ENCODE measurements around the gene CALML5.

Gene CALML5

DNA sequence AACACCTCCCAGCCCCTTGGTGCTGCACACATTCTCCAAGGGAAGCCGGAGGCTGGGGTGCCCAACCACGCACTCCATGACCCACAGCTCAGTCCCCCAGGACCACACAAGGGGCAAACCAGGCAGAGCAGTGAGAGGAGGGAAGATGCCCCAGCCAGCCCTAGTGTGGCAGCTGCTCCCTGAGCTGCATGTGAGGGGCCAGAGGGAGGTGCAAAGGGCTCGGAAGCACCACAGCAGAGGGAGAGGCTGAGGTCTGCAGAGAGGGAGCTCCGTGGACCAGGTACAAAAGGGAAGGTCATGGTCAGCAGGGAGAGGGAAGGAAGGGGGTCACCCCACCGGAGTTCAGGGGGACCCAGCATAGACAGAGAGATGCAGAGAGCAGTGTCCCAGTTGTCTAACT is 1.5 kb upstream of the CALML5 start:
- DNase-seq (ENCODE audit: low spot score): no peak

DNA sequence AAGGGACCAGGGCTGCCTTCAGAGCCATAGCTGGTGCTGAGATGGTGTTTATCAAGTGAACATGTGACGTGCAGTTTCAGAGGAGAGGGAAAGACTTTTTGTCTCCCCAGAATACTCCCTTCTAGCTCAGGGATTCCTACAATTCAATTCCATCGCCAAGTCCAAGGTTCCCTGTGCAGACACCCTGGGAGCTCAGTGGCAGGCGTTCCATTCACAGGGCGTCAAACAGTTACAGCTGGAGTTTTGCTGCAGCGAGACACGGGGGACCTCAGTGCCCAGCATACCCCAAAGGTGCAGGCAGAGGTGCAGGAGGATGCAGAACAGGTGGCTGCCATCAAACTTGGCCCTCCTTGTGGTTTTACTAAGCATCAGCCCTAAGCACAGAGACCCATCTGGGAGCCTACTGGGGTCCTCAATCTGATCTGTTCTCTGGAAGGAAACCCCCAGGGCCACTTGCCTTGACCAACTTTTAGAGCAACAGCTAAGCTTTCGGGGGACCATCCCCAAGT is 846 bp upstream of the CALML5 start:
- no peak for DNase-seq (ENCODE audit: low spot score)

DNA sequence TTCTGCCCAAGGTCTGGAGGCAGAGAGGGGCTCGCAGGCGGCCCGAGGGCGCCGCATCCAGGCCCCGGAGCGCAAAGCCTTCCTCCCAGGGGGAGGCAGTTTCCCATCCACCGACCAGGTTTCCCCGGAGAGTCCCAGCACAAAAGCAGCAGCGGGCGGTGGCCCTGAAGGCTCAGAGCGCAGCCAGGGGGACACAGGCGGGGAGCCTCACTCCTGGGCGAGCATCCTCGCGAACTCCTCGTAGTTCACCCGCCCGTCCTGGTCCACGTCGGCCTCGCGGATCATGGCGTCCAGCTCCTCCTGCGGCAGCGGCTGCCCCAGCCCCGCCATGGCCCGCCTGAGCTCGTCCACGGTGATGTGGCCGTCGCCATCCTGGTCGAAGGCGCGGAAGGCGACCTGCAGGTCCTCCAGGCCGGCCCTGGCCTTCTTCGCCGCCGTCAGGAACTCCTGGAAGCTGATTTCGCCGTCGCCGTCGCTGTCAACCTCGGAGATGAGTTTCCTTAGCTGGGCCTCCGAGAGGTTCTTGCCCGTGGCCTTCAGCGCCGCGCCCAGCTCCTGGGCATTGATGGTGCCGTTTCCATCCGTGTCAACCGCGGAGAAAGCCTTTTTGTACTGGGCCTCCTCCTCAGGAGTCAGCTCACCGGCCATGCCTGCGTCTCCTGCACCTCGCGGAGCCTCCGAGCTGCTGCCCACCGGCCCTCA is 428 bp downstream of the CALML5 start:
- no peak for DNase-seq (ENCODE audit: low spot score)

DNA sequence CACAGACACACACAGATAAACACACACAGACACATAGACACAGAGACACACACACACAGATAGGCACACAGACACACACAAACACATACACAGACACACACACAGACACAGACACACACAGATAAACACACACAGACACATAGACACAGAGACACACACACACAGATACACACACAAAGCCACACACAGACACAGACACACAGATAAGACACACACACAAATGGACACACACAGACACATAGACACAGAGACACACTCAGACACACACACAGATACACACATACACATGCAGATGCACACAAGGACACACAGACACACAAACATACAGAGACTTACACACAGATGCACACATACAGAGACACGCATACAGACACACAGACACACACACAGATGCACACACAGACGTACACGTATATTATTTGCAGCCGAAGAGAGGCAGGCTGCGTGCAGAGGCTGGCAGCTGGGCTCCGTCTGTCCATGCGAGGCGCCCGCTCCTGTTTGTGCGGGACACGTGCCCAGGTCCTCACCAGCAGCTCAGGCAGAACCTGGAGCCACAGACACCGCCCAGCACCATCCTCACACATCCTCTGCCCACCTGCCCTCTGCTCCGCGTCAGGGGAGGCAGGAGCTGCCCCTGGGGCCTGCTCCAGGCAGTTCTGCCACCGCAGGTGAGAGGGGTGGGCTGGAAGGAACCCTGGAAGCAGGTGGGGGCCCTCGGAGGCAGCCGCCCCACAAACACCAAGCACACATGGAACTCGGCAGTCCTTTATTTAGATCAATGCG is 1.2 kb downstream of the CALML5 start:
- DNase-seq (ENCODE audit: low spot score): no peak

DNA sequence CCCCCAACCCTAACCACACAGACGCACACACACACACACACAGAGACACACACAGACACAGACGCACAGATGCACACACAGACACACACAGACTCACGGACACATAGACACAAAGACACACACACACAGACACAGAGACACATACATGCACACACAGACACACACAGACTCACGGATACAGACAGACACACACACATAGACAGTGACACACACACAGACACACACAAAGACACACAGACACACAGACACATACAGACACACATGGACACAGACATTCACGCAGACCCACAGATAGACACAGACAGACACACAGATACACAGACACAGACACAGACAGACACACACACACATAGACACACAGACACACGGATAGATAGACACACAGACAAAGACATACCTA is 2.1 kb downstream of the CALML5 start:
- DNase-seq (ENCODE audit: low spot score): no peak

DNA sequence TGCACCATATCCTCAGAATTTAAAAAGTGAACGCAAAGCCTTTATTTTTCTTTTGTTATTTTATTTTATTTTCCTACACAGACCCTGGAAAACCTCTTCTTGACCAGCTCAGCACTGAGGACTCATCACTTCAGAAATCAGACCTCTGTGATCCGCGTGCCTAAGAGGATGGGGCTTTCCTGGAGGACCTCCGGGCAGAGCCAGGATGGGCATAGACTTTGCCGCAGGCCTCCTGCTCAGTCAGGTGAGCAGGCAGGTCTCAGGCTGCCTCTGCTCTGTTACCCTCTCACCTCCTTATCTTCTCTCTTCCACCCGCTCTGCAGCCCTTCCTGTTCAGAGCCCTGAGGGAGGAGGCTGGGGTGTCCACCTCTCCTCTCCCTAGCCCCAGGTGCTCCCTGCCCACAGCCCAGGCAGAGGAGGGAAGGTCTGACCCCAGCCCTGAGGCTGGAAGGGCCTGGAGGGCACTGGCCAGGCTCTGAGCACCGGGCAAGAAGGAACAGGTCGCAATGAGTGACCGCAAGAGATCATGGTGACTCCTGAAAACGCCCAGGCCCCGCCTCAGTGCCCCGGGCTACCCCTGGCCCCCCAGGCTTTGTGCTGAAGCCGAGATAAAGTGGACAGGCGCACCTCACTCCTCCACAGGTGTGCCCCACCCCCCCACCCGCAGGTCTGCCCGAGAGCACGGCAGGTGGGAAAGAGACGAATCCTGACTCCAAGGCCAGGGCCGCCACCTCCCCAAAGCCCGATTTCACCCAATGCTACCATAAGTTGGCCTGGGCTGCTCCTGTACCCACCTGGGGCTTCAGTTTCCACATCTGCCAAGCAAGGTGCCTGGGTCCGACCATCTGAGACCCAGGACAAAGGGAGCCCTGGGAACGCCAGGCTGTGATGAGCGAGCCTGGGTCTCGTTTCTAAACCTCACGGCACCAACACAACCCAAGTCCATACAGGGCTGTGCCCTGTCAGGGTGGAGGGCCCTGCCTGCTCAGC is 2.8 kb downstream of the CALML5 start:
- DNase-seq (ENCODE audit: low spot score): no peak

DNA sequence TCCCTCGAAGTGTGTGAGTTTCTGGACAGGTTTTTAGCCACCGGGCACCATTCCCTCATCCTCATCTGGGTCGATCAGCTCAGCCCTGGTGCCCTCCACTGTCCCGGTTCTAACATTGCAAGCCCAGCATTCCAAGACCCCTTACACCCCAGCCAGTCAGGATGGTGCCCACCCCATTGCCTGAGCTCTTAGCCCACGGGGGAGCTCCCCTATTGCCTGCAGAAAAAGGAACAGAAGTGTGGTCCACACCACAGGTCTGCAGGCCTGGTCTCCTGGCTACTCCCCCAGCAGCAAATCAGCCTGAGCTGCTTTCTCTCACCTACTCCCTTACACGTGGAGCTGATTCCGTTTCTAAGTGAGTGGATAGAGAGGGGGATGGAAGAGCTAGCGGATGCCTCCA is 4.8 kb downstream of the CALML5 start:
- no peak for DNase-seq (ENCODE audit: low spot score)

DNA sequence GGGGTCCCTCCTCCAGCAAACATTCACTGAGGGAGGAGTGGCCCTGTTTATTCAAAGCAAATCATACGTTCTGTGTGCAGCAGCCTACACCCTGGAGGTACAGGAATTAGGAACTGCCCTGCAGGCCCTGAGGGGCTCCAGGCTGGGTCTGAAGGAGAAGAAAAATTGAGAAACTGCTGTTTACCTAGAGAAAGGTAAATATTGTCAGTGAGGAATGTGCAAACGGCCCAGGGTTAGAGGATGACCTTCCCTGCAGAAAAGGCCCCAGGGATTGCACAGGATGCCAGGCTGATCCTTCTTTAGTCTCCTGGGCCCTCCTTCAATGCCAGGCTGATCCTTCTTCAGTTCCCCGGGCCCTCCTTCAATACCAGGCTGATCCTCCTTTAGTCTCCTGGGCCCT is 5.7 kb downstream of the CALML5 start:
- no peak for DNase-seq (ENCODE audit: low spot score)

DNA sequence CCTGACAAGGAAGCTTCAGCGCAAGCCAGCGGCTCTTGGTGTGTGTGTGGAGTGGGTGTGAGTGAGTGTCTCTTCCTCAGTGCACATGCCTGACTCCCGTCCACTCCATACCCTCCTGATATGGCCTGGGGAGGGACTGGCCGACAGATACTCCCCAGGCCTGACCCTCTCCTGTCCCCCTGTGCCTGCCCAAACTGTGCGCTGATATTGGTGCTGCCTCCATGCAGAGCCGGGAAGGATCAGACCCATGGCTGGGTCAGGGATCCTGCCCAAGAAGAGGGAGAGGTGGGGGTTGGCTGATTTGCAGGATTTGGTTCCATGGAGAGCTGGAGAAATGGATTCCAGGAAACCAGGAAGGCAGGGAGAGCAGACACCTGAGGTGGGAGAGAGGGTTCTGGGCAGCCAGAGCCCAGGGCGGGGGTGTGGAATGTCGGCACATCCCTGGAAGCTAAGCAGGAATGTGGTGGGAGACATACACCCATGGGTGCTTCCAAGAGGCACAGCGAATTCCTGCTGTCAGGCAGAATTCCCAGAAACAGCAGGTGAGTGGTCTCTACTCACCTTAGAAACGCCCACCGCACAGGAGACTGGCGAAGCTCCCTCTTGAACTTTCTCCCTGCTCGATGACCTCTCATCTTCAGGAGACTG is 6.3 kb downstream of the CALML5 start:
- no peak for DNase-seq (ENCODE audit: low spot score)

DNA sequence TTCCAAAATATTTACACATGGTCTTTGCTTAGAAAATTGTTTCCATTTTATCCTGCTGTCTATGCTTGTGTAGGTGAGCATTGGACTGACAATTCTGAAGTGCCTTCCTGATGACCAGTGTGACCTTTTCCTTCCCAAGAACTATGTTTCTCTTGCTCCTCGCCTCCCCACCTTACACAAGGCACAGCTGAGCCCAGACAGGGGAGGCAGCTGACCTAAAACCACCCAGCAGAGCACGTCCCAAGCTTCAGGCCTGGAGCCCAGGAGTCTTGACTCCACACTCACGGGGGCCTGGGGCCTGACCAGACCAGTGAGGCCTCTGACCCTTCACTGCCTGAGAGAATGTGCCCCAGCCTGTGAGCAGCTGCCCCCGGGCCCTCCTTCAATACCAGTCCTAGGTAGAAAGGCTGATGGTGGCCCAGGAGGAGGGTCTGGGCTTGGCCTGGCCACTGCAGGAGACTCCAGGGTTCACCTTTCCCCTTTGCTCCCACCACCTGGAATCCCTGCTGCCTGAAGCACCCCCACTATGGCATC is 7.0 kb downstream of the CALML5 start:
- DNase-seq (ENCODE audit: low spot score): no peak

DNA sequence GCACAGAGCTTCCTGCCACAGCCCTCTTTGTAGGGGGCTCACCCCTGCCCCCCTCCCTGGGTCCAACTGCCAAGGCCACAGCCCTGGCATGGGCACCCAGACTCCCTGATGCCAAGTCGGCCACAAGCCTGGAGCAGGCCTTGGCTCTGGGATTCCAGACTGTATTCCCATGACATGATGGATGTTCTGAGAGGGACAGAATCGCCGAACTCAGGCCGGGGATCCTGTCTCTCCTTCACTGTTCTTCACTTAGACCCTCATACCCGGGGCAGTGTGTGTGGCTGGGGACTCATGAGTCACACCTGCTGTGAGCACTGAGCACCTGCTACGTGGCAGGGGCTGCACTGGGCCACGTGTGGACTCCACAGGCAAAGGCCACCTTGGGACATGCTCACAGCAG is 7.9 kb downstream of the CALML5 start:
- DNase-seq (ENCODE audit: low spot score): no peak

DNA sequence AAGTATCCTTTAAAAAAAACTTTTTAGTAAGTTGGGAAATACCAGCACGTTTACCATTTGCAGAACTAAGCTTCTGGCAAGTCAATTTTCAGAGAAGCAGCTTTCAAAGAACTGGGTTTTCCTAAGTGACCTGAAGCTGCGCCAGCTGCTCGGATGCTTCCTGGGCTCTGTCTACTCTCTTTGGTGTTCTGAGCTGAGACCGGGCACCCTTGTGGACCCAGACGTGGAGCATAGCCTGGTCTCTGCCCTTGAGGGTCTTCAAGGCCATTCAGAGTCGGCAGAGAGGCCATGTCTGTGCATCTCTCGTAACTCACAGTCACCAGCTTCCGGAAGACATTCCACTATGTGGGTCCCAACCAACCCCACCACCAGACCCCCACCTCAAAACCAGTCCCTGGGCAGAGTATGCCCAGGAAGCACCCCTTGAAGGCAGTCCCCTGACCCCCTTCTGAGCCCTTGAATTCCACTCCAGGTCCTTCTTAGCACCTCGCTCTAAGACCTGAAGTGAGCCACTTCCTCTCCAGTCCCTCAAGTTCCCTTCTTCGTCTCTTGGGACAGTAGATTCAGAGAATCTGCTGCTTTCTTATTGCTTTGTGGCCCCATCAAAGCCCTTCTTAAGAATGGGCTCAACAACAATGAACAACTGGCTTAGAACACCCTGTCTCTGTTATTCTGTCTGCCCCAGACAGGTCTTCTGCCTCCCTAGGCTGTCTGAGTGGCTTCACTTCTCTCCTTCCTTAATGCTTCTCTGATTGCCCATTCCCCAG is 8.5 kb downstream of the CALML5 start:
- DNase-seq (ENCODE audit: low spot score): no peak

DNA sequence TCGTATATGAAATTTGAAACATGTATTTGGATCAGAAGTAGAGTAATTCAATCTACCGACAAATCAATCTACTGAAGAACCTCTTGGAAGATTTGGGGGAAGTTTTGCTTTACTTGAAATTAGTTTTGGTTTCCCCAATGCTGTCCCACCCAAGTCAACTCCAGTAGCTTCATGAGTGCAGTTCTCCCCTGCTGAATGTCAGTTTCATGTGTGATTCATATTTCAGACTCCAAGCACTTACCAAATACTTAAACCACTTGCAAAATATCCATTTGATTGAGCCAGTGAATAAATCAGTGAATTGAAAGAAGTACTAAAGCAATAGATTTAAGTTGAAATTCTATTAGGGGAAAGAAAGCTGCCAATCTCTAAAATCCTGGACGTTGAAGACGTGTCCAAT is 9.3 kb downstream of the CALML5 start:
- DNase-seq (ENCODE audit: low spot score): no peak

DNA sequence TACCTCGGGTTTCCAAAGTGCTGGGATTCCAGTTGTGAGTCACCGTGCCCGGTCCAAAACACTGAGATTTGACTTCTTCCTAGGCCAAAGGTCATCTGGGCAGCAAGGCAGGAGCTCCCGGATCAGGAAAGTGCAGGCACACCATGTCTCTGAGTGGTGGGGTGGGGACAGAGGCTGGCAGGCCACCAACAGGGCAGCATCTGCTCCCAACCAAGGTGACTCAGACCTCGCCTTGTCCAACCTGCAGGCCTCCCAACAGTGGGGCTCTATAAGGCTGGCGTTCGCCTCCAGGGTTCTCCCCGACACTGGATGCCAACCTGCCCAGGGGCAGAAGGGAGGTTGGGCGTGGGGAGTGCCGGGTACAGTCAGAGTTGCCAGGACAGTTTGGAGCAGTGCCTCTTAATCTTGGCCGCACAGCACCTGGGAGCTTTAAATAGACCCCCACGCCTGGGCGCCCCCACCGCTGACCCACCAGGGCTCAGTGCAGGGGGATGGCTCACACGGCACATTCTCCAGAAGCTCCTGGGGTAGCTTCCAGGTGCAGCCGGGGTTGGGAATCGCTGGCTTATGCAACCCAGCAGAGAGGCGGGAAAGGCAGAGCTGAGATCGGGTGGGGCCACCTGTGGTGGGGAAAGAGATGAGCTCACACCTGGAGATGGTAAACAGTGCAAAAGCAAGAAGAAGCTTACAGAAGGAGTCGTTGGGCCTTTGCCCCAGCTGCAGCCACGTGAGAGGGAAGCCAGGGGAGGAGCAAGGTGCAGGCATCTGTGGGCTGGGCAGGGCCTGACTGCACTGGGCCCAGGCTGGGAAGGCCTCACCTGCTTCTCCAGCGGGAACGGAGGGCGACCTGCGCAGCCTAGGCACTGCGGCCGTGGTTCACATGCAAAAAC is 10.9 kb downstream of the CALML5 start:
- DNase-seq (ENCODE audit: low spot score): no peak

DNA sequence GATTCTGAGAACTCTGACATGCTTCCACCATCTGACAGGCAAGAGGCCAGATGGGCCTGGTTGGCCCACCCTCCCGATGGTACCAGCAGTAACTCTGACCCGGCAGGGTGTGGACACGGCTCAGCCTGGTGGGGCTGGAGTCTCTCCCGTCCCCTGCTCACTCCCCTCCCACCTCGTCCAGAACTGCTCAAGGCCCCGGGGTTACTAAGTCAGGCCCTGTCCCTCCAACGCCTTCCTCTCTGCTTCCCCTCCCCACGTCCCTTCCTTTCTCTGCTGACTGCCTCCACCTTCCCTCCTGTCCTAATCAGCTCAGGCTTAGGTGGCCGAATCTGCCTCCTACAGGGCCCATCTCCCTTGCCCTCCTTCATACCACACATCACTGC is 12.5 kb downstream of the CALML5 start:
- no peak for DNase-seq (ENCODE audit: low spot score)

DNA sequence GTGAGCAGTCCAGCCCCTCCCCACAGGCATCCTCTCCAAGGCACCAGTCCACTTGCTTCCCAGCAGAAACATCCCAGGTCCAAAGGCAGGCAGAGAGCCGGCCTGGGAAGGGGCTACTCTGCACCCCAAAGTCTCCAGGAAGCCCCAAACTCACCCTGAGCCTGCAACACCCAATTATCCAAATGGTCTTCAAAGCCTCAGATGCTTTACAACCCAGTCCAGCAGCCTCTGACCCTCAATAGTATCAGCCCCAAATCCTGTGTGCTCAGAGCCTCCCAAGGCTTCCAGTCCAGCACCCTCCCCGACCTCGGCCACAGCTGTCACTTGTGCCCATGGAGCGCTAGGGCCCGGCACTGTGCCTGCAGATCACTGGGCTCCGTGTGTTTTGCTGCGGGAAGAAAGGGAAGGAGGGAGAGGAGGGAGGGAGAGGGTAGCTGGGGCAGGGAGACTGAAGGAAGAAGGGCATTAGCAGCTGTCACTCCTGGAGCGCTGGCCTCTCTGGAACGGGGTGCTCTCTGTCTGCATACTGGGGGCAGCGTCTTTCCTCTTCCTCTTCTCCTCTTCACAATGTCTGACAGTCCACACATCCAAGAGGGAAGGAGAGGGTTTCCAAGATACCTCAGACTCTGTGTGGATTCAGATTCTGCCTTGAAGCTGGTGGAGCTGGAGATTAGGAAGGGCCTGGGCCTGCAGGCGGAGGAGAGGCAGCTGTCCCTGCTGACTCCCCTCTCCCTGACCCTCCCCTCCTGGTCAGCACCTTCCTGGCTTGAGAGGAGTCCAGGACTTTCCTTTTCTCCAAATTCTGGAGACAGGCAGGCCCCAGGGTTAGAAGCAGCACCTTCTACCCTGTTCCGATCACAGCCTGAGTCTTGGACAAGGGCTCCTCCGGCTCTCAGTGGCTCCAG is 13.2 kb downstream of the CALML5 start:
- DNase-seq (ENCODE audit: low spot score): no peak

DNA sequence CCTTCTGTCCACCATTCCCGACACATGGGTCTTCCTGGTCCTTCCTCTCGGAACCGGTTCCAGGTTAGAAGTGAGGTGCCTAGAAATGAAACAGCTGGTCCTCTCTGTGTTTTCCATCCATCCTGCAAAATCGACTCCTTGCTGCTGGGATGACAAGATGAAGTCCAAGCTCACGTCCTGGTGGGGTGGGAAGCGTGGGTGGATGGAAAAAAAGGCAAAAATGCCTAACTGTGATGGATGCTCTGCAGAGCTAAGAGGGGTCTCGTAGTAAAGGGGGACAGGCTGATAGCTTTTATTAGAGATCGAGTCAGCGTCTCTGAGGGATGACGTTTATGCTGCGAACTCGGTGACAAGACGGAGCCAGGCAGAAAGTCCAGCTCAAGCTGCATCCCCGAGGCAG is 14.1 kb downstream of the CALML5 start:
- no peak for DNase-seq (ENCODE audit: low spot score)

DNA sequence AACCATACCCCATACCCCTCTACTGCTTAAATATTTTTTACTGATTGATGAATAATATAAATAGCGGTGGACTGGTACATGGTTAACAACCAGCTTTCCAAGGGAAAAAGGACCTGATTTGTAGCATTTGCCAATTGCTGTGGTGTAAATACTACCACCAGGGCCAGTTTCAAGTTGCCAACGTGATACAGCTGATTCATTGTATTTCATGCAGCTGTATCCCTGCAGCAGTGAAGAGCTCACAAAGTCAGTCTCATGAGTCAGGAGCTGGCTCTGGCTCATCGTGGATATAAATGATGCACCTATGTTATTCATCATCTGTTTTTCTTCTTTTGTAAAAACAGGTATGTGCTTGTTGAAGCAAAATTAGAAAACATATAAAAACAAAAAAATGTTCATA is 15.2 kb downstream of the CALML5 start:
- DNase-seq (ENCODE audit: low spot score): no peak

DNA sequence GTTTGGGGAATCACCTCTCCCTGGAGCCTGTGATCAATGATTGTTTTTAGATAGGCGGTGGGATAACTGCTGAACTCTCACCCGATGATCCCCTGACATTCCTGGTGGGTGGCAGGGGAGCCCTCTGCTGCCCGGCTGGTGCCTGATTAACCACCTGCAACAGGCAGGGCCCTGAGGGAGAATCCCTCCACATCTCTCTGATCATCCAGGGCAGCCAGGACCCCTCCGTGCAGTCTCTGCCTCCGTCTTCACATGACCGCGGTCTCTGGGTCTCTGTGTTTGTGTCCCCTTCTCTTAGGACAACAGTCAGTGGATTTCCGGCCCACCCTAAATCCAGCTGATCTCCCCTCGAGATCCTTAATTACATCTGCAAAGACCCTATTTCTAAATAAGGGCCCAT is 17.4 kb downstream of the CALML5 start:
- DNase-seq (ENCODE audit: low spot score): no peak
